Activated CD8-positive, alpha-beta memory T cell treated with anti-CD3 and anti-CD28 coated beads, Interleukin-2, amount 50 U/mL, for 1 hour (primary cell): ENCODE results near the gene ANK3.

Source experiments
- DNase-seq: peaks from one replicate; pipeline ENCODE4 v3.0.0-alpha.2; 2020; ENCODE audit errors: extremely low read depth

ANK3 gene

GRCh38 chr10:60176925-60177324 is 212.8 kb downstream of the ANK3 start:
- DNase-seq, result no peak

GRCh38 chr10:60175441-60175971 is 214.2 kb downstream of the ANK3 start:
- DNase-seq, result no peak

GRCh38 chr10:60172363-60172990 is 217.2 kb downstream of the ANK3 start:
- DNase-seq, result no peak

GRCh38 chr10:60171436-60172013 is 218.2 kb downstream of the ANK3 start:
- no peak for DNase-seq

GRCh38 chr10:60170250-60170649 is 219.4 kb downstream of the ANK3 start:
- no peak for DNase-seq

GRCh38 chr10:60169111-60169510 is 220.6 kb downstream of the ANK3 start:
- DNase-seq, result no peak

- no peak for DNase-seq
Measured at GRCh38 chr10:60167050-60167449, 222.6 kb downstream of the ANK3 start.

- no peak for DNase-seq
Measured at GRCh38 chr10:60163786-60164185, 225.9 kb downstream of the ANK3 start.

GRCh38 chr10:60162631-60163030 is 227.0 kb downstream of the ANK3 start:
- no peak for DNase-seq

GRCh38 chr10:60155943-60156683 is 233.6 kb downstream of the ANK3 start:
- DNase-seq, result no peak

GRCh38 chr10:60155099-60155877 is 234.4 kb downstream of the ANK3 start:
- DNase-seq, result no peak

- DNase-seq, result no peak
Measured at GRCh38 chr10:60149003-60149402, 240.7 kb downstream of the ANK3 start.

GRCh38 chr10:60148266-60148840 is 241.3 kb downstream of the ANK3 start:
- DNase-seq, result no peak

GRCh38 chr10:60147576-60148265 is 242.0 kb downstream of the ANK3 start:
- DNase-seq, result no peak

GRCh38 chr10:60147025-60147424 is 242.7 kb downstream of the ANK3 start:
- no peak for DNase-seq

- DNase-seq, result no peak
Measured at GRCh38 chr10:60144099-60144498, 245.6 kb downstream of the ANK3 start.

GRCh38 chr10:60142736-60143135 is 246.9 kb downstream of the ANK3 start:
- DNase-seq, result no peak

- DNase-seq, result no peak
Measured at GRCh38 chr10:60141896-60142559, 247.6 kb downstream of the ANK3 start.

GRCh38 chr10:60140651-60141632 is 248.7 kb downstream of the ANK3 start:
- DNase-seq, result no peak
